GM04503 (cell line): ENCODE data around the gene HERC4.
A peak's percentile ranks its signal among the peaks of the same experiment; 100 is the strongest.
"Not testable (repeated sequence)": the region's sequence is repeated elsewhere in the genome, so short reads cannot be mapped to it uniquely, and the experiment has no call there.

ENCODE experiments used
- DNase-seq: peaks from one replicate; pipeline ENCODE4 v3.0.0-alpha.2; 2012; ENCODE audit warnings: low read depth

The HERC4 gene

GRCh38 chr10:68047554-68048327 lies 27.3 kb downstream of the HERC4 start:
- no peak for DNase-seq

GRCh38 chr10:68047122-68047521 lies 28.0 kb downstream of the HERC4 start:
- DNase-seq, result no peak

GRCh38 chr10:68046642-68047041 lies 28.4 kb downstream of the HERC4 start:
- DNase-seq, result no peak

- no peak for DNase-seq
Measured at GRCh38 chr10:68043030-68043429, 32.1 kb downstream of the HERC4 start.

DNA sequence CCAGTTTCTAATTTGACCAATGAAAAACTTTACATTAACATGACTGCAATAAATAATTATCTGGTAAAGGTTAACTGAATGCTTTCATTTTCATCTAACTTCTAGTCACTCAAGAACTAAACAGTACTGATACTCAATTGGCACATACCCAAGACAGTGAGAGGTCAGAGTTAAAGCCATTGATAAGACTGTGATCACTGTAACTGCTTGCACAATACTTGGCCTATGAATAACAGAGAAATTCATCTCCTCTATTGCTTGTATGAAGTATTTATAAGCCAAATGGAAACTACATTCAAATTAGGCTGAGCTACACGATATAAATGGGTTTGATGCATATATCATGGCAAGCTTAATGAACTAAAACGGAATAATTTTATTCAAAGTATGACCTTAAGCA lies 43.0 kb downstream of the HERC4 start:
- DNase-seq, result no peak

GRCh38 chr10:68027429-68027828 lies 47.7 kb downstream of the HERC4 start:
- no peak for DNase-seq

DNA sequence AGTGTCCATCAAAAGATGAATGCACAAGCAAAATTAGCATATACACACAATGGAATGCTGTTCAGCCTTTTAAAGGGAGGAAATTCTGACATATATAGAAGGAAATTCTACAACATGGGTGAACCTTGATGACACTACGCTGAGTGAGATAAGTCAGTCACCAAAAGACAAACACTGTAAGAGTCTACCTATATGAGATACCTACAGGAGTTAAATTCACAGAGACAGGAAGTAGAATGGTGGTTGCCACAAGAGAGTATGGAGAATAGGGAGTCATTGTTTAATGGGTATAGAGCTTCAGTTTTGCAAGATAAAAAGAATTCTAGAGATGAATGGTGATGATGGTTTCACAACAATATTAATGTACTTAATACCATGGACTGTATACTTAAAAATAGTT lies 51.8 kb downstream of the HERC4 start:
- DNase-seq, result no peak

DNA sequence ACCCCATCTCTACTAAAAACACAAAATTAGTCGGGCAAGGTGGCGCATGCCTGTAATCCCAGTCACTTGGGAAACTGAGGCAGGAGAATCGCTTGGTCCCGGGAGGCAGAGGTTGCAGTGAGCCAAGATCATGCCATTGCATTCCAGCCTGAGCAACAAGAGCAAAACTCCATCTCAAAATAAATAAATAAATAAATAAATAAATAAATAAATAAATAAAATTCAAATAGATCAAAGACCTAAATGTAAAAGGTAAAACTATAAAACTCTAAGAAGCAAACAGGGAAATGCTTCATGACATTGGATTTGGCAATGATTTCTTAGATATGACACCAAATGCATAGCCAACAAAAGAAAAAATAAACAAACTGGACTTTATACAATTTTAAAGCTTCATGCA lies 52.8 kb downstream of the HERC4 start:
- not testable (repeated sequence) for DNase-seq

- not testable (repeated sequence) for DNase-seq
Measured at GRCh38 chr10:68016519-68016918, 58.6 kb downstream of the HERC4 start.

GRCh38 chr10:68010426-68010940 lies 64.6 kb downstream of the HERC4 start:
- DNase-seq, result no peak

- DNase-seq, result no peak
Measured at GRCh38 chr10:68007356-68007755, 67.7 kb downstream of the HERC4 start.

- no peak for DNase-seq
Measured at GRCh38 chr10:68001539-68001938, 73.5 kb downstream of the HERC4 start.

DNA sequence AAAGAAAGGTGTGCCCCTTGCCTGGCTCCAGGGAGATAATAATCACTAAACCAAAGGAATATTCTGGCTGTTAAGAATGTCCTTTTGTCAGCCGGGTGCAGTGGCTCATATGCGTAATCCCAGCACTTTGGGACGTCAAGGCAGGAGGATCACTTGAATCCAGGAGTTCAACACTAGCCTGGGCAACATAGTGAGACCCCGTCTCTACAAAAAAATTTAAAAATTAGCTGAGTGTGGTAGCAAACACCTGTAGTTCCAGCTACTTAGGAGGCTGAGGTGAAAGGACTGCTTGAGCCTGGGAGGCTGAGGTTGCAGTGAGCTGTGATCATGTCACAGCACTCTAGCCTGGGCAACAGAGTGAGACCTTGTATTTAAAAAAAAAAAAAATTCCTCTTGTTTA lies 74.1 kb downstream of the HERC4 start:
- no peak for DNase-seq

DNA sequence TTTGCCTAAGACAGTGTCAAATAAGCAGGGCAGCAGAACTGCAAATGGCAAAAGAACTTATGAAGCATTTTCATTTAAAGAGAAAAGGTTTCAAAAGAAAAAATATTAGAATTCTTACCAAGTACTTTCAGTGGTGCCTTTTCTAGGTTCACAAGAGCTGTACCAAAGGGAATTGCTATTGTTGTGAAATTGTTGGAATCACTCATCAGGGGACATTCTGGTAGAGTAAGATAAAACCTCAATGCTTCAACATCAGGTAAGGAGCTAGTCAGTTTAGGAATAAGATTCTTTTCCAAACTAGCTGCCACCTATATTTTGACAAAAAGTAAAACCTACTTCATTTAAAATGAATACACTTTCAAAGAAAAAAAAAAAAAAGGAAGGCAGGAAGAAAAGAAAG lies 85.0 kb downstream of the HERC4 start:
- DNase-seq, result no peak

DNA sequence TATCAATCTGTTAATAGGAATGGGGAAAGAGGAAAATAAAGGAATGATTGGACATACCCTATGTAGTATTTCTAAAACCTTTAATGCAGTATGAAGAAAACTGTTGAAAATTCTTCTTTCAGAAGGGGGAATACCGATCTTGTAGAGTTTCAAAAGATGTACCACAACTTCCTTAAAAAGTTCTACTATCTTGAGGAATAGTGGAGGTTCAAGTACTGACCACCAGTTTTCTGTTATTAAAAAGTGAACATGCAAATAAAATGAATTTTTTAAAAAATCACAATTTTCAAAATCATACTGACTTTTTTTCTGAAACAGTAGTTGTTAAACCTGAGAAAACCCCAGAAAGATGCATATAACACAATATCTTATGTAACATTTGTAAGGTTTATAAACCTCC lies 86.5 kb downstream of the HERC4 start:
- DNase-seq, result no peak

GRCh38 chr10:67982603-67983002 lies 92.5 kb downstream of the HERC4 start:
- DNase-seq, result not testable (repeated sequence)

GRCh38 chr10:67978749-67979148 lies 96.3 kb downstream of the HERC4 start:
- DNase-seq, result no peak

DNA sequence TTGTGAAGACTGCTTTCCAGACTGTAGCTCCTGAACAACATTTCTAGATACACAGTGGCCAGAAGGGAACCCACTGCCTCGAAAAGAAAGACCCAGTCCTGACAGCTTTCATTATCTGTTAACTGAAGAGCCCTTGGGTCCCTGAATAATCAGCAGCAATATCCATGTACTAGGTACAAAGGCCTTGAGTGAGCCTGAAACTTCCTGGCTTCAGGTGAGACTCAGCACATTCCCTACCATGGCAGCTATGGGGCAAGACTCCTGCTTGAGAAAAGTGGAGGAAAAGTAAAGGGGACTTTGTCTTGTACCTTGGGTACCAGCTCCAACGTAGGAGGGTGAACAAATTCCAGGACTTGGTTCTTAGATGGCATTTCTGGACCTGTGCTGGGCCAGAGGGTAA lies 97.8 kb downstream of the HERC4 start:
- no peak for DNase-seq

DNA sequence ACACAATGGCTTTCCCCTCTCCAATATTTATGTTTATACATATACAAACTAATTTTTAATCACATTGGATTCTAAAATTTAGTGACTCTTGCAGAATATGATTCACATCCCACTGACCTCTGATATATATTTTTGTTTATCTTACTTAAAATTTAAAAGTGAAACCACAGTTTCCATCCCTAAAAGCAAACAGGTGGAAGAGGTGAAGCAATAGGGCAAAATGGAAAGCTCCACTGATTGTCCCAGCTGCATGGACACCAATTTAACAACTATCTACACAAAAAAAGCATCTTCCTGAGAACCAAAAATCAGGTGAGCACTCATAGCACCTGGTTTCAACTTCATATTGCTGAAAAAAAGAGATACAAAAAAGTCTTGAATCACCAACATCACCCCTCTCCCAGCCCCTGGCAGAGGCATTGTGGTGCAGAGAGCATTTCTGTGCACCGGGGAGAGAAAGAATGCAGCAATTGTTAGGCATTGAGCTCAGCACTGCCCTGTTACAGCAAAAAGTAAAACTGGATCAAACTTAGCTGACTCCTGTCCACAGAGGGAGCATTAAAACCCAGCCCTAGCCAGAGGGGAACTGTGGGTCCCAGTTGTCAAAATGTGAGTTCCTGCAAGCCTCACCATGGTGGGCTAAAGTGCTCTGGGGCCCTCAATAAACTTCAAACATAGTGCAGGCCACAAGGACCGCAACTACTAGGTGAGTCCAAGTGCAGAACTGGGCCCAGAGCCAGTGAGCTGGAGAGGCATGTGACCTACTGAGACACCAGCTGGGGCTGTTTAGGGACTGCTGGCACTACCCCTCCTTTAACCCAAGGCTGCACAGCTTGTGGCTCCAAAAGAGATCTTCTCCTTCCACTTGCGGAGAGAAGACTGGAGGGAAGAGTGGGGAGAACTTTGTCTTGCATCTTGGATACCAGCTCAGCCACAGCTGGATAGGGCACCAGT lies 98.5 kb downstream of the HERC4 start:
- no peak for DNase-seq

- DNase-seq, result no peak
Measured at GRCh38 chr10:67975871-67976270, 99.2 kb downstream of the HERC4 start.

- no peak for DNase-seq
Measured at GRCh38 chr10:67971311-67971710, 103.8 kb downstream of the HERC4 start.

GRCh38 chr10:67969875-67970274 lies 105.2 kb downstream of the HERC4 start:
- peak; percentile 24 for DNase-seq

- DNase-seq, result not testable (repeated sequence)
Measured at GRCh38 chr10:67966035-67966434, 109.0 kb downstream of the HERC4 start.
